Bone marrow (tissue), 2 donors: Measurements from ENCODE around the gene NKX2-1.
"Not testable (repeated sequence)": the region's sequence is repeated elsewhere in the genome, so short reads cannot be mapped to it uniquely, and the experiment has no call there.

Experiments
- DNase-seq, 2 donors: peaks; one replicate each; lab custom pipeline; 2025; lab: John Stamatoyannopoulos, UW

The NKX2-1 gene

DNA sequence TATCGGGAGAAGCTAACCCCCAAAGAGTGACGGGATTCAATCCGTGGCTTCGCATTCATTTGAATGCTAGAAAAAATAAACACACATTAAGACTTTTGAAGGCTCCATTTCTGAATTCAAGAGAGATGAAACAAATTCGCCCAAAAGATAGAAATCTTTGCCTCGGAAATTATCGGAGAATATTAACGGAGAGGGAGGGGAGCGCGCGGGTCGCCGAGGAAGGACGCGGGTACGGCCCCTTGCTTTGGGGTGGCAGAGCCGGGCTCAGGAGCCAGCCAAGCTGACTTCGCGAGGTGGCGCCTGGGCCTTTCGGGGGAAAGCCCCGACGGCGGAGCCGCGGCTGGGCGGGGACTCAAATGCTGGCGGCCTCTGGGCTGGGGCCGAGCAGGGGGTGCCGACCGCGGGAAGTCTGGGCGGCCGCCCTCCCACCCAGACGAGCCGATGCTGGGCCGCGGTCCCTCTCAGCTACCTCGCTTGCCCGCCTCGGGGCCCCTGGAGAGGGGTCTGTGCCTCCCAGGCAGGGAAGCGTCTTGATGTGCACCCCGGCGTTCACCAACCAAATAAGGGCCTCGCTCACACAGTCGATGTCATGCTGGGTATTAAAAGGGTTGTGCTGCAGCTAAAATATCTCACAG lies 14.7 kb downstream of the NKX2-1 start:
- no peak for DNase-seq

DNA sequence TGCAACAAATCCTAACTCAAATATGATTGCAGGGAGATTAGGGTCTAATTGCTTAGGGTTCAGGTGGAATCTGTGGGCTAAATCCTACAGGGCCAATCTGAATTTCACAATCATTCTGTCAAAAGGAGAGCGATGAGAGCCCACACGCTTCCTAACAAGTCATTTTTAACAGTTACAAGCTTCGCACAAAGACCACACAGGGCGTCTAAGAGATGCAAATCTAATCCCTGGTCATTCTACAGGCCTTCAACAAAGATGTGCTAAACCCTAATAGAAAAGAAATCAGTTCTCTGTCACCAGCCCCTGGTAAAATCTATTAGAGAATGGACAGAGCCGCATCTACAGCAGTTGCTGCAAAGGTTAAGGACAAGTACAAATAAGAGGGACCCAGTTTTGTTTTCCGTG lies 15.3 kb downstream of the NKX2-1 start:
- DNase-seq: no peak

- DNase-seq: no peak
These were observed 16.0 kb downstream of the NKX2-1 start for GRCh38 chr14:36503771-36504741.

GRCh38 chr14:36502558-36503508 lies 17.2 kb downstream of the NKX2-1 start:
- no peak for DNase-seq

DNA sequence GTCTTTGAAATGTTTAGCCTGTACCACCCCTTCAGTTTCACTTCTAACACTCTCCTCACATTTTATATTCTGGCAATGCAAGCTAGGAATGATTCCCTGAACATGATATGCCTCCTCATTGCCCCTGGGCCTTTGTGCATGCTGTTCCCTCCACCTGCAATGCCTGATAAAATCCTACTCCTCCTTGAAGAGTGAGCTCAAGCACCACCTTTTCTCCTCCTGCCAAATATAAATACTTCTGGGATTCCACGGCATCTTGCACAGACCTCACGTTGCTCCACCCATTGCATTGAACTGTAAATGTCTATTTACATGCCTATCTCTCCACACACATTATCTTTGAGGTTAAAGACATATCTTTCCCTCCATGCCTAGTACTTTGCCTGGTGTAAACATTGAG lies 21.1 kb downstream of the NKX2-1 start:
- DNase-seq: no peak

DNA sequence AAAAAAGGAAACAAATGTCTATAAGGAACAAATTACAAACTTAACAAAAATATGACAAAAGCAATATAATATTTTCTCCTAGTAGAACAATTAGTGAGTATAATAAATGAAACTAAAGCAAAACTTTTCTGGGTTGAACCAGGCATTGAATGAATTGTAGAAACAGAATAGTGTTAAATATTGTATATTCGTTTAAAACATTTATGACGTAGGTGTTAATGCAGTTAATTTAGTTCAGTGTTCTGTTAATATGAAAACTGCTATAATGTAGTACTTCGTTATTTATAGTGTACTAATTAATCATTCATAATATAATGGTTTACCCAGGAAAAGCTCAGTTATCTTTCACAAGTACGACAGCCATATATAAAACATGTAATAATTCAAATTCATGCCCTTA lies 23.7 kb downstream of the NKX2-1 start:
- DNase-seq: no peak

GRCh38 chr14:36495666-36496065 lies 24.4 kb downstream of the NKX2-1 start:
- no peak for DNase-seq

GRCh38 chr14:36493761-36494160 lies 26.3 kb downstream of the NKX2-1 start:
- DNase-seq: no peak

DNA sequence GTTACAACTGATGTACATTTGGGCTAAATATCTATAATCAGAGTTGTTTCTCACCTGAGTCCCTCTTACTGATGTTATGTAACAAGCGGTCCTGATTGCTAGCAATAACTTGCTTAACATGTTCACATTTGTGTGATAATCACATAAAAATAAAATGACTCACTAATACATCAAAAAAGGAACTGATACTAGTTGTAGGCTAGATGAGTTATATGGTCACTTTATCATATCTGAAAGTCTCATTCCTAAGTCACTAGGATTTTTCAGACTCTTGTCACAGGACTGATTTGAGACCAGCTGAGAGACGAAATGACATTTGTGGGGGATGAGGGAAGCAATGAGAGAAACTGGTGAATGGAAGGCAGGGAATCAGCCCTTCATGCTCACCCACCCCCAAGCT lies 34.3 kb downstream of the NKX2-1 start:
- DNase-seq: no peak

DNA sequence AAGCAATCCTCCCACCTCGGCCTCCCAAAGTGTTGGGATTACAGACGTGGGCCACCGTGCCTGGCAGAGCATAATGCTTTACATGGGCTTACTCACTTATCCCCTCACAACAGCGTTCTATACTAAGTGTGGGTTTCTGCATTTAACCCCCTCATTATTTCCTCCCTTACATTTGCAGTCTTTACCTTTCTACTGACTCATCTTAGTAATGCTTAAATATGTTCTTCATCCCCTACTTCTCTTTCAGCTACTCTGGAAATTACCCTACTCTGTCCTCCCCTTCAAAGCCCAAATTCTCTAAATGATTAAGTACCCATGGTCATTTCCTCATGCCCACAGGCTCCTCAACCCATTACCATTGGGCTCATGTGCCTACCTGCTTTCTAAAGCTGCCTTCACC lies 40.7 kb downstream of the NKX2-1 start:
- no peak for DNase-seq

DNA sequence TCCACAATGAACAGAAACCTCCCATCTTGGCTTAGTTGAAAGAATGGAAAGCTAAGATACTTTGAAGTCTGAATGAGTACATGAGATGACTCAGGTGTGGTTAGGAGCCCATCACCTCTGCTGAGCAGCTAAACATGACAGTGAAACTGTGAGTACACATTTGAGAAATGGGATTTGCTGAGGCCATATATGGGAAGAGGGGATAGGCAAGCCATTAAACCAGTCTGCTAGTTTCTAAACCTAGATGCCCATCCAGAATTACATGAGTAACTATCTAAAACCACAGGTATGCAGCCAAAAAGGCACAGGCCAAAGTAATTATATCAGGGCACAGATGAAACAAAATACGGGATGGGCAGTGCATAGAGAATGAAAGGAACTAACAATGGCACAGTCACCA lies 41.2 kb downstream of the NKX2-1 start:
- DNase-seq: no peak

DNA sequence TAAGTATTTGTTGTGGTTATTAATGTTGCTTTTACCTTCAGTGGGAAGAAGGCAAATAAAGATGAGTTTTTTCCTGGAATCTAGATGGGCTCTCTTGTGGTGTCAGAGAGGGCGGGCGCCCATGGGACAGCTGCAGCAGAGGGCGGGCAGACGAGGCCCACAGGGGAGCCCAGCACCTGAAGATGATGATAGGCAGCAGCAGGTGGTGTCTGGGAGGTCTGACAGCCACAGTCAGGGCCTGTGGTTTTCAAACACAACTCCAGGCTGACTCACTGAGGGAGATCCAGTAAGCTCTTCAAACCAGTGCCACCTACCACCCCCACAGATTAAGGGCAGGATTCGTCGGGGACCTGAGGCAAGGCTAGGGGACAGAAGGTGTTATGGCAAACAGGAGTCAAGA lies 42.8 kb downstream of the NKX2-1 start:
- no peak for DNase-seq

- not testable (repeated sequence) for DNase-seq
These were observed 44.0 kb downstream of the NKX2-1 start for GRCh38 chr14:36476061-36476460.

DNA sequence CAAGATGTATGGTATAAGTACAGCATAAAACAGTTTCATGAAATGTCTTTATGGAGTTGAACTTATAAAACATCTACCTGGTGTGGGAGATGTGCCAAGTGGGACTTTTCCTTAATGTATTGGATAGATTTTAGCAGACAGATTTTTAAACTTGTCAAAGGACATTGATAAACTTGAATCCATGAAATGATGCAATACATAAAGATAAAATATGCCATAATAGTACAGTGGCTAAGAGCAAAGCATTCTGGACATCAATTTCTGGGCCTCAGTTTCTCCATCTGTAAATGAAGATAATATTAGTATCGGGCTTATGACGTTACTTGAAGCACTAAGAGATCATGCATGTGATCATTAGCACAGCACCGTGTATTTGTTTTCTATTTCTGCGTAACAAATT lies 45.4 kb downstream of the NKX2-1 start:
- no peak for DNase-seq

DNA sequence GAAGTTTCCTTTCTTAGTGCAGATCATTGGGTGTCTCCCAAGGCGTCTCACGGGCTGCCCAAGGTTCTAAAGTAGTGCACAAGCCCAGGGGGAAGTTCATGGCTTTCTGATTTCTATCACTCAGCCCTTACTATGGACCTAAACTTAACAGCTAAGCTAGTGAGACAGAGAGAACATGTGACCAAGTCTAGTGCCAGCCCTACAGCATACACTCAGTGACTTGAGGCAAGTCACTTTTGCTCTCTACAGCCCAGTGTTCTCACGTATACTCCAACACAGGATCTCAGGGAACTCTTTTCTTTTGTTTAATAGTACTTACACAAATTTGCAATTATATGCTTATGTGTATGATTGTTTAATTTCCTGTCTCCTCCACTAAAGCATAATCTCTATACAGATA lies 48.6 kb downstream of the NKX2-1 start:
- no peak for DNase-seq

- DNase-seq: no peak
These were observed 52.7 kb downstream of the NKX2-1 start for GRCh38 chr14:36467332-36467731.
